NOMO-1 (cell line): ENCODE data around the gene CTNNAL1.

ENCODE experiments used
- DNase-seq, 2 experiments: peaks; one replicate each; lab custom pipeline; 2025; ENCODE audit not compliant: unreplicated experiment in 2 of 2; lab: John Stamatoyannopoulos, UW

CTNNAL1 gene

DNA sequence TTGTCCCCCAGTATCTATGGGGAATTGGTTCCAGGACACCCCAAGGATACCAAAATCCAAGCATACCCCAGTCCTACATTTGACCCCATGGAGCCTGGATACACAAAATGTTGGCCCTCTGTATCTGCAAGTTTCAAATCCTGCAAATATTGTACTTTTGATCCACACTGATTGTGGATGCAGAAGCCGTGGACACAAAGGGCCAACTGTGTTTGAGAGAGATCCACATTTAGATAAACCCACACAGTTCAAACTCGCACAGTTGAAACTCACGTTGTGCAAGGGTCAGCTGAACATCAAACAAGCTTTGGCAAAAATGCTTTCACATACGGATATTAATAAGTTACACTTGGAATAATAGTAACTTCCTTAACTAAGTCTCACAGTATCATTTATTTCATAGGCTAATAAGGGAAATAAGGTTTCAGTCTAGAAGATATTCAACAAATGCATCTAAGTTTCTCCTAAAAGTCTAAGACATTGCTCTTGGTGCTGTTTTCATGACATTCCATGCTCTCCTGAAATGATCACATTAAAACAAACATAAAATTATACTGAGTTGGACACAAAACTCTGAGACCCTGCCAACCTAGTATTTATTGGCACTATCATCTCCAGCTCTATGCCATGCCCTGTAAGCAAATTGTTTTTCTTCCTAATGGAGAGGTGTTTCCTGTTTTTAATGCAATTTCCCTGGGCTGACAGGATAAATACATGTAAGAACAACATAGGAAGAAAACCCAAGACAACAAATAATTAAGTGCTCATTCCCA is 118.9 kb downstream of the CTNNAL1 start:
- DNase-seq: no peak
